Natural killer cell (primary cell): ENCODE results near the gene APOA5. TPM values are rescaled to one million over a fixed set of nuclear protein-coding genes. Genes with fewer than 3 reads are reported as not detected.
A peak's percentile ranks its signal among the peaks of the same experiment; 100 is the strongest.

ENCODE experiments used
- ATAC-seq, 3 donors: fragments of 150-1000 bp in 2 of 3; fragments of 200-7000 bp in 1 of 3; cut with Tn5 transposase; 1 replicate in 1 of 3; 2 replicates in 2 of 3; pipeline ENCODE4 v1.10.0; 2021; ENCODE audit warnings: mild to moderate bottlenecking in 2 of 3, moderate library complexity in 2 of 3
- DNase-seq, 2 donors: peaks; one replicate each; pipeline versions ENCODE4 v3.0.0 to v3.0.0-alpha.2; 2013 to 2021; ENCODE audit warnings: mixed read lengths in 1 of 2
- H3K27ac ChIP-seq: one replicate; pipeline ENCODE4 v1.5.1; 2013; ENCODE audit warnings: mild to moderate bottlenecking, low read length
- H3K27me3 ChIP-seq: one replicate; pipeline ENCODE4 v1.6.1; 2013; ENCODE audit warnings: low read length; ENCODE audit not compliant: control insufficient read depth, insufficient read depth
- H3K36me3 ChIP-seq: one replicate; pipeline ENCODE4 v1.6.1; 2013; ENCODE audit warnings: low read length; ENCODE audit not compliant: control insufficient read depth, insufficient read depth
- H3K4me1 ChIP-seq: one replicate; pipeline ENCODE4 v1.6.1; 2013; ENCODE audit warnings: low read length; ENCODE audit not compliant: control insufficient read depth, insufficient read depth
- H3K4me3 ChIP-seq: one replicate; pipeline ENCODE4 v1.5.1; 2013; ENCODE audit warnings: low read length
- H3K9me3 ChIP-seq: one replicate; pipeline ENCODE4 v1.6.1; 2013; ENCODE audit warnings: low read length; ENCODE audit not compliant: control insufficient read depth, insufficient read depth
- H3K27ac Mint-ChIP-seq, 2 donors: one replicate each; pipeline ENCODE4 v1.8.0; 2022; ENCODE audit warnings: mild to moderate bottlenecking in 2 of 2, mixed read lengths in 2 of 2, moderate library complexity in 1 of 2
- H3K27me3 Mint-ChIP-seq, 2 donors: one replicate each; pipeline ENCODE4 v1.8.0; 2022; ENCODE audit warnings: low read depth in 2 of 2, mixed read lengths in 2 of 2
- H3K36me3 Mint-ChIP-seq: one replicate; pipeline ENCODE4 v1.8.0; 2022; ENCODE audit warnings: mixed read lengths
- H3K4me1 Mint-ChIP-seq, 2 donors: one replicate each; pipeline ENCODE4 v1.8.0; 2022; ENCODE audit warnings: mixed read lengths in 2 of 2
- H3K4me3 Mint-ChIP-seq: one replicate; pipeline ENCODE4 v1.8.0; 2022; ENCODE audit warnings: mild to moderate bottlenecking, moderate library complexity, mixed read lengths
- H3K9me3 Mint-ChIP-seq, 2 donors: one replicate each; pipeline ENCODE4 v1.8.0; 2022; ENCODE audit warnings: mixed read lengths in 2 of 2
- CTCF ChIP-seq: fragments of 200-600 bp; IDR thresholded peaks from one replicate; pipeline ENCODE4 v1.8.0; 2022; ENCODE audit warnings: antibody characterized with exemption
- WGBS: methylation state at CpG from one replicate; pipeline ENCODE4 v1.1.7; 2013; ENCODE audit warnings: missing lambda C conversion rate; ENCODE audit not compliant: insufficient coverage; 5-methylcytosine and 5-hydroxymethylcytosine counted together
- intact Hi-C: fragments of 100-400 bp; cut with micrococcal nuclease; formaldehyde crosslinking; loops from one replicate; pipeline ENCODE4 v1.14.2; 2022
- total RNA-seq, 4 donors: library from RNA; stranded (reverse); fragments of 120-200 nt in 1 of 4; gene quantifications; one replicate each; pipeline versions ENCODE4 v1.2.3 to v1.2.4, GENCODE V29; 2013 to 2022

The APOA5 gene
- total RNA-seq, 3 donors from 2014 or later (not counting 1 experiment from before 2014, with no cell fraction given), result not detected

- Mint-ChIP-seq H3K27ac (no peak overlapping the region), H3K4me1 (peaks cover 8 to 18% of the 10 kb centered on the region in 2 donors), H3K9me3 (no peaks in the 10 kb centered on the region), H3K4me3 (no peak overlapping the region), H3K36me3 (no peaks in the 10 kb centered on the region), H3K27me3 (no peaks in the 10 kb centered on the region)
- intact Hi-C loops, result loop anchor here (5.0 kb wide), 1 partner anchor 59 kb away; no protein-coding TSS in a partner anchor
- H3K4me3 ChIP-seq, result no peak overlapping the region
- no peak for DNase-seq
- H3K36me3 ChIP-seq, result no peaks in the 10 kb centered on the region
- H3K27me3 ChIP-seq, result no peaks in the 10 kb centered on the region
- no peaks in the 10 kb centered on the region for H3K9me3 ChIP-seq
- no peak for ATAC-seq
- TF ChIP-seq CTCF, result no peak
- 93% methylated on average over 7 of the region's 8 CpGs for WGBS
- H3K27ac ChIP-seq, result no peak overlapping the region
- H3K4me1 ChIP-seq, result peaks cover 17% of the 10 kb centered on the region
These were observed 1.4 kb upstream of the APOA5 start for GRCh38 chr11:116792869-116793771.

- Histone ChIP-seq H3K4me1 (peaks cover 21% of the 10 kb centered on the region), H3K36me3 (no peaks in the 10 kb centered on the region), H3K27me3 (no peaks in the 10 kb centered on the region), H3K27ac (no peak overlapping the region), H3K4me3 (no peak overlapping the region), H3K9me3 (no peaks in the 10 kb centered on the region)
- WGBS, result 92% methylated on average over 8 of the region's 8 CpGs
- TF ChIP-seq CTCF, result no peak
- H3K4me1 Mint-ChIP-seq, result peaks cover 11 to 23% of the 10 kb centered on the region in 2 donors
- no peak for DNase-seq
- H3K27ac Mint-ChIP-seq, result no peak overlapping the region
- no peak overlapping the region for H3K4me3 Mint-ChIP-seq
- intact Hi-C loops, result loop anchor here (5.0 kb wide), 1 partner anchor 60 kb away; no protein-coding TSS in a partner anchor
- no peaks in the 10 kb centered on the region for H3K27me3 Mint-ChIP-seq
- H3K36me3 Mint-ChIP-seq, result no peaks in the 10 kb centered on the region
- no peak for ATAC-seq
- no peaks in the 10 kb centered on the region for H3K9me3 Mint-ChIP-seq
These were observed 627 bp upstream of the APOA5 start for GRCh38 chr11:116792144-116792868.

DNA sequence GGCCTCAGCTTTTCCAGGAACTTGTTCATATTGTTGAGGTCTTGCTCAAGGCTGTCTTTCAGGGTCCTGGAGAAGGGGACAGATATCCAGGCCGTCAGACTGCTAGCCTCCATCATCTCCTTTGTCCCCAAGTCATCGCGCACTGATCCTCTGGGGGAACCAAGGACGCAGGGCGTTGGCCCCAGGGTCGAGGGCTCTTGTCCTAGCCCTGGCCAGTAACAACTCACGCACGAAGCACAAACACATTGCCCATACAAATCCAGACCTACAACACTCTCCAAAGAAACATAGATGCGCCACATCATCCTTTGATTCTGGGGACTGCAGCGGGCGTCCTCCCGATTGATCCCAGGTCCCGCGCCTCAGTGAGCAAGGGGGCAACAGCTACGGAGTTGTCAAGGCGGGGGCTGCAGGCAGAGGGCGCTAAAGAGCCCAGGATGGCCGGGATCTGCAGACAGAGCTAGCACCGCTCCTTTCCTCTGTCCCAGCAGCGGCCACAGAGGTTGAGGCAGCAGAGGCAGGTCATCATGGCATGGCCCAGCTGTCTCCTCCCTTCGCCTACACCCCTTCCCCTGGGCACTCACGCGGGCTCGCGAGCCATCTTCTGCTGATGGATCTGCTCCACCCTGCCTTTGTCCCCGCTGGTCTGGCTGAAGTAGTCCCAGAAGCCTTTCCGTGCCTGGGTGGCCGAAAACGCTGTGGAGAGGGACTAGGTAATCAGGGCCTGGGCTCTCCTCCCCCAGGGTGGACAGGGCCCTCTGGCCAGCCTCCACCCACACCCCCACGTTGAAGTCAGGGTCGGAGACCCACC lies 472 bp downstream of the APOA5 start:
- ATAC-seq (peak; percentile 67 to 73 (median 70)), DNase-seq (peak; percentile 77 to 85)
- peak overlapping the region in 1 of 2 donors; percentile 46 for H3K27ac Mint-ChIP-seq
- H3K4me1 ChIP-seq, result peaks cover 30% of the 10 kb centered on the region
- WGBS, result 35% methylated on average over 31 of the region's 31 CpGs
- no peaks in the 10 kb centered on the region for H3K9me3 ChIP-seq
- intact Hi-C loops, result loop anchor here (1.0 to 5.0 kb wide), 3 partner anchors 45 to 315 kb away; no protein-coding TSS in a partner anchor
- no peak overlapping the region for H3K4me3 ChIP-seq
- H3K4me1 Mint-ChIP-seq, result peaks cover 21 to 34% of the 10 kb centered on the region in 2 donors
- no peak overlapping the region for H3K27ac ChIP-seq
- no peaks in the 10 kb centered on the region for H3K36me3 Mint-ChIP-seq
- no peaks in the 10 kb centered on the region for H3K9me3 Mint-ChIP-seq
- peaks cover 6% of the 10 kb centered on the region for H3K36me3 ChIP-seq
- no peaks in the 10 kb centered on the region for H3K27me3 Mint-ChIP-seq
- TF ChIP-seq CTCF, result peak; percentile 84
- no peaks in the 10 kb centered on the region for H3K27me3 ChIP-seq
- no peak overlapping the region for H3K4me3 Mint-ChIP-seq
